HG03097 (cell line): ENCODE measurements around the gene PRRX1.

Source experiments
- ATAC-seq: cut with Tn5 transposase; IDR thresholded peaks from one replicate; pipeline ENCODE4 v1.9.1; 2021; ENCODE audit not compliant: unreplicated experiment, low FRiP score

Gene PRRX1

GRCh38 chr1:170664093-170664827, at the start of gene PRRX1:
Gene PRRX1 (plus strand): TSS chr1:170664131. CDS start chr1:170664219, 88 bp downstream.
- no peak for ATAC-seq

GRCh38 chr1:170617591-170618330, 46.2 kb upstream of the PRRX1 start:
- no peak for ATAC-seq

- no peak for ATAC-seq
Observed at GRCh38 chr1:170618421-170618820, 45.5 kb upstream of the PRRX1 start.

GRCh38 chr1:170619241-170620028, 44.5 kb upstream of the PRRX1 start:
- ATAC-seq: no peak

GRCh38 chr1:170620164-170620563, 43.8 kb upstream of the PRRX1 start:
- ATAC-seq: no peak

- no peak for ATAC-seq
Observed at GRCh38 chr1:170623171-170623570, 40.8 kb upstream of the PRRX1 start.

GRCh38 chr1:170624146-170624545, 39.8 kb upstream of the PRRX1 start:
- no peak for ATAC-seq

GRCh38 chr1:170630977-170631376, 33.0 kb upstream of the PRRX1 start:
- ATAC-seq: no peak

- ATAC-seq: no peak
Observed at GRCh38 chr1:170634293-170634692, 29.6 kb upstream of the PRRX1 start.

GRCh38 chr1:170634824-170635410, 29.0 kb upstream of the PRRX1 start:
- ATAC-seq: no peak

GRCh38 chr1:170640581-170640980, 23.4 kb upstream of the PRRX1 start:
- ATAC-seq: no peak

- ATAC-seq: no peak
Observed at GRCh38 chr1:170657275-170657853, 6.6 kb upstream of the PRRX1 start.

GRCh38 chr1:170659399-170660035, 4.4 kb upstream of the PRRX1 start:
- no peak for ATAC-seq

- no peak for ATAC-seq
Observed at GRCh38 chr1:170660281-170660713, 3.6 kb upstream of the PRRX1 start.

GRCh38 chr1:170660871-170661645, 2.9 kb upstream of the PRRX1 start:
- ATAC-seq: no peak

GRCh38 chr1:170661646-170662411, 2.1 kb upstream of the PRRX1 start:
- no peak for ATAC-seq

- no peak for ATAC-seq
Observed at GRCh38 chr1:170662561-170663403, 1.1 kb upstream of the PRRX1 start.
